MV-4-11 (cell line): ENCODE data around the gene AKAP8L.
"Not testable (repeated sequence)": the region's sequence is repeated elsewhere in the genome, so short reads cannot be mapped to it uniquely, and the experiment has no call there.

ENCODE experiments used
- DNase-seq: peaks from one replicate; lab custom pipeline; 2025; lab: John Stamatoyannopoulos, UW

Gene AKAP8L

DNA sequence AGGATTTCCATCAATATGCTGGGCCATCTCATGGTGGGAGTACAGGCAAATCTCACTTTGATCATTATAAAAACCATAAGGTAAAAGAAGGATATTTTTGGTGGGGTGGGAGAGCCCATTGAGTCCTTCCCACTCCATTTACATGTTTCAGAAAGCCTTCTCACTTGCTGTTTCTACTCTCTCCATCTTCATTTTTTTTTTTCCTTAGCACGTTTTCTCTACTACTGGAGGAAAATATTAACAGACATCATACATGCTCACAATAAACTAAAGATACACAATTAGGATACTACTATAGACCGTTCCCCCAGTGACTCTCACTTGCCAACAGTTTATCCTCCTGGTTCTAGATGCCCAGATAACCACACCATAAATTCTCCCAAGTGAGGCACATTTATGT, 37.4 kb downstream of the AKAP8L start:
- DNase-seq: no peak

DNA sequence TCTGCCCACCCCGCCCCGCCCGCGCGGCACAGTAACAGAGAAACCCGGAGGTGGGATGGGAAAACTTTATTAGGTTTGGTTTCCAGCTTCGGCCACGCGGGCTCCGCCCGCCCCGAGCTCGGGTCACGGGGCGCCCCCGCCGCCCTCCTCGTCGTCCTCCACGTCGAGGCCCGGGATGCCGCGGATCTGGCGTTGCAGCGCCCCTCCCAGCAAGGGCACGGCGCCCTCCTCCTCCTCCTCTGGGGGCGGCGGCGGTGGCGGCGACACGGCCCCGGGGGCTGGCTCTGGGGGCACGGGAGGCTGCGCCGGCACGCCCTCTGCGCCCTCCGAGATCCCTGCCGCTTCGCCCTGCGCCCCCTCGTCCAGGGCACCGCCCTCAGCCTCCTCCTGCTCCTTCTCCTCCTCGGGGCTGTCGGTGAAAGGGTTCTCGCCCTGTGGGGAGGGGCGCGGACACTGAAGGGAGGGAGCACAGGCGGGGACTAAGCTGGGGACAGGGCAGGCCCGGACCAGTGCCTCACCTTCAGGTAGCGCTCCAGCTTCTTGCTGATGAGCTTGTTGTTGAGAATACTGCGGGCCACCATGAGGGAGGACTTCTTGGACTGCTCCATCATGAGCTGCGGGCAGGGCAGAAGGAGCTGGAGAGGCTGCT, 38.7 kb downstream of the AKAP8L start:
- DNase-seq: peak; percentile 48

DNA sequence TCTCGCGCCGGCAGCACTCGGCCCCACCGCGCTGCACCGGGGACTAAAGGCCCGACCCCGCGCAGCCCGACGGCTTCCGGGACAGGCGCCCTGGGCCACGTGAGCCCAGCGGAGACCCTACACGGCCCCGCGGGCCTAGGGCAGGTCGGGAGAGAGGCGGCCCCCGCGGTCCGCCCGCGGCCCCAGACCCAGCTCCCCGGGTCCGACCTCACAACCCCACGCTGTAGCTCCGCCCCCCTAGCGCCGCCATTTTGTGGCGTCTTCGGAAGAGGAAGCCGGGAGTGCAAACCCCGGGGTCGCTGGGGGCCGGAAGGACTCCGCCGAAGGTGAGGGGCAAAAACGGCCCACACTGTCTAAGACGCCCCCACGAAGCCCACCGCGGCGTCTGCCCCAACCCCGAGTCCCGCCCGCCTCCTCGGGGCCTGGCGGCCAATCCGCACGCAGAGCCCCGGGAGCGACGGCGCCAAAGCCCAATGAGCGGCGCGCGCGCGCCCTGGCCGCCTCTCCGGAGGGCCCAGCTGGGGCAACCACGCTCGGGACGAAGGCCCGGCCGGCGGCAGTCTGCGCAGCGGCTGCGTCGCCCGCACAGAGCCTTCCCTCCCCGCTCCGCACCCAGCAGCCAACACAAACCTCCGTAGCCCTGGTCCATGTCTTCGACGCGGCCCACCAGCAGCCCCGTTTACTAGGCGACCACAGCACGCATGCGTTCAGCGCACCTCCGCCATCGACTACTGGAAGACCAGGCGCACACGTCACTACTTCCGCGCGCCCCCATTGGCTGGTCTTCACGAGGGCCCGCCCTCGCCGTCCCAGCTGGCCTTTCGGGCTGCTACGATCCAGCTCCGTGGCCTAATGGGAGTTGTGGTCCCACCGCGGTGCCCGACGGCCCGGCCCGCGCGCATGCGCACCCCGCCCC, 39.4 kb downstream of the AKAP8L start, which contains the start of gene AKAP8:
Gene AKAP8, minus strand, starts transcription at position 705 of the 916 bp plus-strand sequence. Its CDS starts 56 bp downstream, at position 649.
- peak; percentile 99 for DNase-seq

DNA sequence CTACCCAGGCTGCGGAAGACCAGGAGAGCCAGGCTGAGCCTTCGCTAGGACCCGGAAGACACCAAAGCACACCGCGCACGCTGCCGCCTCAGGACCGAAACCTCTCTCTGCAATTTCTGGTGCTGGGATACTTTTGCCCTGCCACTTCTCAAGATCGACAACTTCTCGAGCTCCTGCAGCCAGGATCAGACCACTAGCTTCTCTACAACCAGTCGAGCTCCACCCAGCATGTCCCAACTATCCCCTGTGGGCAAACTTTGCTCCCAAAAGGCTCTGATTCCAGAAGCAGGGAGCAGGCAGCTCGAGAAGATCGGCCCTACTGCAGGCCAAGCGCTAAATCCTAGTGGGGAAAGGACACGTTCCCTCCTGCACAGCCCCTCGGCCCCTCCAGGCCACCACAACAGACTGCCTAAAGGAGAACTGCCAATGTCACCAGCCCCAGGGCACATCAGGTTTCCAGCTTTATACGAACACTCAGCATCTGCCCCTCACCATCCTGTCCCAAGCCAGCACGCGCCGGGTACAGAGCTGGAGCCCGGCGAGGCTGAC, 40.2 kb downstream of the AKAP8L start:
- peak; percentile 68 for DNase-seq

DNA sequence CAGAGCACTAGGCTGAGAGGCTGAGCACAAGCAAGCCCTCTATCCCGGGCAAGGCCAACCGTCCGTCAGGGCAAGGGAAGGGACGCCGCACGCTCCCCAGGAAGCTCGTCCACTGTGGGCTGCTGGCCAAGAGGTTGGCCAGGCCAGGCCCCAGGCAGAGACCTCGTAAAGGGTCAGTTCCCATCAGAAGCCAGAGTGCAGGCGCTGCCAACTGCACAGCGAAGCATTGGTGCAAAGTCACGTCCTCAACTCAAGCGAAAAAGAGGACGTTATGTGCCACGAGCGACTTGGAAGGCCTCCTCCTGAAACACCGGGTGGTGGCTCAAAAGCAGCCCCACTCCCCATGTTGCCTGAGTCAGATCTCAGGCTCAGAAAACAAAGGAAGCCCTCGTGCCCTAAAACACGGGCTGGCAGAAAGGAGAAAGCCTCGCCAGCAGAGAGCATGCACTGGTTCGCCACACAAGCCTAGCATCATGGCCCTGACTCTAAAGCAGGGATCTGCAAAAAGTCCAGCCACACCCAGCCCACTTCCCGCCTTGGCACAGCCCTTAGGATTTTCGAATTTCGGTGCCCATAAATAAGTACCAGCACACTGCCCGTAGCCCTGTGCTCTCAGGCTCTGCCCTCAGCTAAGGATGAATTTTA, 43.9 kb downstream of the AKAP8L start:
- DNase-seq: peak; percentile 47

- DNase-seq: no peak
Measured at GRCh38 chr19:15374105-15374651, 44.6 kb downstream of the AKAP8L start.

DNA sequence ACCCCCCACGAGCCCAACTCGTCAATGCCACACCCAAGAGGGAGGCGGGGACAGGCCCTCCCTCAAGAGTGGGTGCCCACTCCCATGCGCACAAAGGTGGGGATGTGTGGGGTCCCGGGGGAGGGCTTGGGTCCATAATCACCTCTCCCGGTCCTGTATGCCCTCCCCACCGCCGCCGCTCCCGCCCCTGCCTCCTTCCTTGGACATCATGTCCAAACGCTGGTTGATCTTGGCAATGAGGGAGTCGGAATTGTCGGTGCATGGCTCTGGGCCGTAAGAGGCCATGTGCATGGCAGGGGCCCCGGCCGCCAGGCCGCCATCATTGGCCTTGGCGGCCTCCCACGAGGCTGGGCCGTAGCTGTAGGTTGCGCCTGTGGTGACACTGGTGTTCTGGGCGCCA, 45.1 kb downstream of the AKAP8L start:
- no peak for DNase-seq

- no peak for DNase-seq
Measured at GRCh38 chr19:15372891-15373301, 45.9 kb downstream of the AKAP8L start.

GRCh38 chr19:15372470-15372869, 46.3 kb downstream of the AKAP8L start:
- peak; percentile 99 for DNase-seq

GRCh38 chr19:15371786-15372380, 46.9 kb downstream of the AKAP8L start:
- peak; percentile 61 for DNase-seq

GRCh38 chr19:15371119-15371518, 47.7 kb downstream of the AKAP8L start:
- DNase-seq: no peak

GRCh38 chr19:15369594-15369891, 49.2 kb downstream of the AKAP8L start:
- no peak for DNase-seq

GRCh38 chr19:15368798-15369593, 49.8 kb downstream of the AKAP8L start:
- no peak for DNase-seq

- DNase-seq: no peak
Measured at GRCh38 chr19:15368051-15368632, 50.6 kb downstream of the AKAP8L start.

DNA sequence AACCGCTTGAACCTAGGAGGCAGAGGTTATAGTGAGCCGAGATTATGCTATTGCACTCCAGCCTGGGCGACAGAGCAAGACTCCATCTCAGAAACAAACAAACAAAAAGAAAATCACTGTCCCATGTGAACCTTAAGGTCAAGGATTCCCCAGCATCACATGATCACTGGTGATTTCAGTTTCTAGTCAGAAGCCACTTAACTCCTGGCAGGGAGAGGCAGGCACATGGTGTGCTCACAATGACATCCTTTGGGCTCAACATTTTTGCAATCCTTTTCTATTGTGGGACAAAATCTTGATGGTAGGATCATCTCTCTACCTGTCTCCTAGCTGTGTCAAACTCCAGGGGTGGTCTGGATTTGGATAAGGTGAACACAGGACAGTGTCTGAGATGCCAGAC, 51.3 kb downstream of the AKAP8L start:
- DNase-seq: no peak

- no peak for DNase-seq
Measured at GRCh38 chr19:15365264-15365663, 53.5 kb downstream of the AKAP8L start.

DNA sequence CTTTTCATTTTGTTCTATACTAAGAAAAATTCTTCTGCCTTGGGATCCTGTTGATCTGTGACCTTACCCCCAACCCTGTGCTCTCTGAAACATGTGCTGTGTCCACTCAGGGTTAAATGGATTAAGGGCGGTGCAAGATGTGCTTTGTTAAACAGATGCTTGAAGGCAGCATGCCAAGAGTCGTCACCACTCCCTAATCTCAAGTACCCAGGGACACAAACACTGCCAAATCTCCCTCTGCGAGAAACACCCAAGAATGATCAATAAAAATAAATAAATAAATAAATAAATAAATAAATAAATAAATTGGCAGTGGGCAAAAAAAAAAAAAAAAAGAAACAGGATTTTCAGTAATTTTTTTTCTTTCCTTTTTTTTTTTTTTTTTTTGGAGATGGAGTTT, 55.0 kb downstream of the AKAP8L start:
- not testable (repeated sequence) for DNase-seq

- DNase-seq: not testable (repeated sequence)
Measured at GRCh38 chr19:15363048-15363447, 55.7 kb downstream of the AKAP8L start.

- DNase-seq: not testable (repeated sequence)
Measured at GRCh38 chr19:15360015-15360414, 58.8 kb downstream of the AKAP8L start.

DNA sequence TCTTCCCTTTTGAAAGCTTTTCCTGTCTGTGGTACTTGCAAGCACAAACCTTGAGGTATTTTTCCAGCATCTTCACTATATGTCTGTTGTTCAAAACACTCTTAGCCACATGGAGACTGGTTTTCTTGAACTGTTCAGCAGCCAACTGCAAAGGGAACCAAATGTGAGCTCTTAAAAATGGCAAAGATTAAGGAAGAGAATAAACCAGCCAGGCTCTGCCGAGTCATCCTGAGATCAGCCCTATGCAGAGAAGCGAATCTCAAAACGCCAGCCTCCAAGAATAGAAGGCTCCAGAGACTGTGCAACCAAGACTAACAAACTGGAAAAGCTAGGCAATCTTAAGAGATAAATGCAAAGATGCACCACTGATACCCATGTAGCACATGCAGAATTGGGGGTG, 59.9 kb downstream of the AKAP8L start:
- no peak for DNase-seq

- DNase-seq: no peak
Measured at GRCh38 chr19:15357906-15358305, 60.9 kb downstream of the AKAP8L start.
